Spleen (tissue), 7 donors: ENCODE measurements around the gene NUP210L.

Experiments
- CTCF ChIP-seq, 11 experiments: fragments of 200-600 bp in 7 of 11; fragments of 450-650 bp in 4 of 11; sonication (generic) in 4 of 11; IDR thresholded peaks in 8 of 11; conservative IDR thresholded peaks in 3 of 11; 1 replicate in 7 of 11; 2 replicates in 4 of 11; pipeline versions ENCODE4 v1.4.0 to v1.8.0; 2016 to 2021; ENCODE audit warnings: antibody characterized with exemption in 11 of 11, inconsistent platforms in 4 of 11, mild to moderate bottlenecking in 1 of 11
- POLR2AphosphoS5 ChIP-seq, 3 donors: sonication (generic); formaldehyde crosslinking; IDR thresholded peaks; one replicate each; pipeline ENCODE4 v1.5.1; 2017; ENCODE audit warnings: antibody characterized with exemption in 3 of 3
- donor health status: DM: no; HTN: no; CAD: no; lungs with moderate emphysema.
- donor health status: DM: no; HTN: no; CAD: no.
- donor health status: DM: no; HTN: no; CAD: no.

GRCh38 chr1:154097873-154098272 lies 57.0 kb downstream of the NUP210L start:
- TF ChIP-seq POLR2AphosphoS5 (IDR thresholded peaks at IDR 0.05): no peak
- no peak for TF ChIP-seq CTCF (IDR thresholded peaks at IDR 0.05 in 8 of 11, conservative IDR thresholded peaks at IDR 0.05 in 3 of 11)
